ENCODE data around the gene E4F1.
"Not testable (repeated sequence)": the region's sequence is repeated elsewhere in the genome, so short reads cannot be mapped to it uniquely, and the experiment has no call there.

Gene E4F1

DNA sequence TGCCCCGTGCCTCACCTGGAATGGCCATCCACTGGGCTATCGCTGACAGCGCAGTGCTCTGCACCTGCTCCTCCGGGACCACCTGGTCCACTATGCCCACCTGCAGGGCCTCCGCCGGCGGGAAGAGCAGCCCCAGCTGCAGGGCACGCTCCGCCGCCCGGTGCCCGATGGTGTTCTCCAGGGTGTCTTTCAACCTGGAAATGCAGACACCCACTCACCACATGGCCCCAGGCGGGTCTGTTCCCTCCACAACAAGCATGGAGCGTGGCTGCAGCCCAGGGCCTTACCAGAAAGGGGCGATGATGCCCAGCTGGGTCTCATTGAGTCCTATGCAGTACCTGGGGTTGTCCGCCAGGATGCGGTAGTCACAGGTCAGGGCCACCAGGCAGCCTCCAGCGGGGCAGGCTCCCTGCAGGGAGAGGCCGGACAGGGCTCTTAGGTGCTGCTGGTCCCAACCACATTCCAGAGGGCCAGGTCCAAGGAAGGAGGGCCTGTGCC is 19.7 kb downstream of the E4F1 start:
- FAIRE-seq: no peak
- DNase-seq (ENCODE audit: low spot score): no peak

DNA sequence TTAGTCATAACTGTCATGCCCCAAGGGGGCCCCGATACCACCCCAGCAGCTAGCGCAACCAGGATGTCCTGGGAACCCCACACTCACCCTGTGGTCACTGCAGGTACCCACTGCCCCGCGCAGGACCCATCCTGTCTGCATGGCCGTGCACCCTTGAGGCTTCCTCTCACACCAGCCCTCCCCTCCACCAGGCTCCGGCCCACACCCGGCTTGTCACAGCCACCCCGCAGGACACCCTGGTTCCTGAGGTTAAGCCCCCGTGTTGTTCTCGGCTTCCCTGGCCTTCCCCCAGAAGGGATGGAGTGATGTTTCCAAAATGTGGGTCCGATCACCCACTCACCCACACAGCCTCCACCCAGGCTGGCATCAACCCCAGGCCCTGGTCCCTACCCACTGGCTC is 20.4 kb downstream of the E4F1 start:
- FAIRE-seq: no peak
- DNase-seq (ENCODE audit: low spot score): no peak

DNA sequence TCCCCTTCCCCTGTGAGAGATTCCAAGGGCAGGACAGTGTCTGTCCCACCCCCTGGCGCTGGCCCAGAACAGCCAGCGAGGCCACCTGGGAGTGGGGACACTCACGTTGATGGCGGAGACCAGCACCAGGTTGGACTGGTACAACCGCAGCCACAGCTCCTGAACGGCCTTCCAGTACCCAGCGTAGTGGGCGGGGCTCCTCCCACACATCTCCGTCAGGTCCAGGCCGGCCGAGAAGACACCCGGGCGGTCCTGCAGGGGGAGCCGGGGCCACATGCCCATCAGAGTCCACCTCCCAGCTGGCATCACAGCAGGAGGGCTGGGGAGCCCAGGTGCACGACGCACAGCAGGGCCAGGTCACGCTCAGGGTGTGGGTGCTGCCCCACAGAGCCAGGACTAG is 20.9 kb downstream of the E4F1 start:
- no peak for FAIRE-seq

DNA sequence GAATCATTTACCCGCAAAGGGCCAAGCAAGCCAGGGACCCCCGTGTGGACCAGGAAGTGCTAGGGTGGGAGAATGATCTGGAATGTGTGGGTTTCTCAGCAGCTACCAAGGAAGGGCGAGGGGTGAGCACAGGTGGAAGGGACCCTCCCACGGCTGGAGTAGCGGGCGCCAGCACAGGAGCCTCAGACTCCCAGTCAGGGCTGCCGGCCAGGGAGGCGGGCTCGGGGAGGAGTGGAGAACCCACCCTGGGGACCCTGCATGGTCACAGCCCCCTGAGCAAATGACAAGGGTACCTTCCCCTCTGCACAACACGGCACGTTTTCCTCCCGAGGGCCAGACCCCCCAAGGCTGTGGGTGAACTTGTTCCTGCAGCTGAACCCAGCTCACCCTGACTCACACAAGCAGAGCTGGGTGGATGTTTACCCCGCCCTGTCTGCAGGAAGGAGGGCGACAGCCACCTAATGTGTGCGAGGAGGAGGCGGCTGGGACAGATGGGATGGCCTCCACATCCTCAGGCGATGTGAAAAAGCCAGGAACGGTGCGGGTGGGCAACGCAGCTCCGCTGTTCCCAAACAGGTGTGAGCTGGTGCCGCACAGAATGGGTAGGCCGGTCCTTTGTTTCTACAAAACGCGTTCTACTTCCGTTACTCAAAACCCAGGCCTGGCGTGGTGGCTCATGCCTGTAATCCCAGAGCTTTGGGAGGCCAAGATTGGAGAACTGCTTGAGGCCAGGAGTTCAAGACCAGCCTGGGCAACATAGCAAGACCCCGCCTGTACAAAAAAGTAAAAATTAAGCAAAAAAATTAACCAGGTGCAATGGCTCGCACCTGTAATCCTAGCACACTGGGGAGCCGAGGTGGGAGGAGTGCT is 21.8 kb downstream of the E4F1 start:
- no peak for DNase-seq (ENCODE audit: low spot score)
- FAIRE-seq: no peak

More for the DNA sequence above, 20.9 kb downstream of the E4F1 start:
- DNase-seq (ENCODE audit: low spot score): no peak

DNA sequence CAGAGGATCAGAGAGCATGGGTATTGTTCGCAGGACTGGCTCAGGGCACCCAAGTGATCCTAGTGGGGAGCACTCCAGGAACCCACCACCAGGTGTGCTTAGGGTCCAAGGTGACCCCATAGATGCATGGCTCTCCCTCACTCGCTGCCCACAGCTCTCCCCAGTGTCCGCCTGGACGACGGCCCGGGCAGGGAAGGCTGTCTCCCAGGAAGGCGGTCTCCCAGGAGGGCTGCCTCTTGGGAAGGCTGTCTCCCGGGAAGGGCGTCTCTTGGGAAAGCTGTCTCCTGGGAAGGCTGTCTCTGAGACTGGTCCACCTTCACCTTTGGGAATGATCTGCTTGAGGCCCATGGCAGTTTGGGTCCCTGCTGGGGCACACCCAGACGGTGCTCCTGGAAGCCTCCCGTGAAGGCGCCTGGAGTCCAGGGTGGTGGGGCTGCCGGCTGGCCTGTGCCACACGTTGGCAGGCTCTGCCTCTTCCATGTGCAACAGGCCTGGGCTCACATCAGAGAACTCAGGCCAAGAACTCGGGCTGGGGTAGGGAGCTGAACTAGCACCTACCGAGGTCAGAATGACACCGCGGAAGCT is 23.0 kb downstream of the E4F1 start:
- FAIRE-seq (no peak), DNase-seq (ENCODE audit: low spot score) (no peak)

DNA sequence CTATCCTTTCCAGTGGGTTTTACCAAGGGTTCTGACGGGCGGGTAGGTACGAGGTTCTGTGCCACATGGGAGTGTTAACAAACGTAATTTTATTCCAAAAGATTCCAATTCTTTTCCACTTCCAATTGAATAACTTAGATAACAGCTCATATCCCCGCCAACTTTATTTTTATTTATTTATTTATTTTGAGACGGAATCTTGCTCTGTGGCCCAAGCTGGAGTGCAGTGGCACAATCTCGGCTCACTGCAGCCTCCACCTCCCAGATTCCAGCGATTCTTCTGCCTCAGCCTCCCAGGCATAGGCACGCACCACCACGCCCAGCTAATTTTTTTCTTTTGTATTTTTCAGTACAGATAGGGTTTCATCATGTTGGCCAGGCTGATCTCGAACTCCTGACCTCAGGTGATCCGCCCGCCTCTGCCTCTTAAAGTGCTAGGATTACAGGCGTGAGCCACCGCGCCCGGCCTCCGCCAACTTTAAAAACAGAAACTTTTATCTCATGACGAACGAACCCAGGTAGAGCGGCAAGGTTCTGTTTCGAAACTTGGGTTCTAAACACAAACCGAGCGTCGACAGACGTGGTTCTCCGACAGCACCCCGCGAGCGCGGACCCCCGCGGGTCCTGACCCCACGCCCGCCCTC is 27.4 kb downstream of the E4F1 start:
- DNase-seq (ENCODE audit: low spot score) (no peak), FAIRE-seq (no peak)

DNA sequence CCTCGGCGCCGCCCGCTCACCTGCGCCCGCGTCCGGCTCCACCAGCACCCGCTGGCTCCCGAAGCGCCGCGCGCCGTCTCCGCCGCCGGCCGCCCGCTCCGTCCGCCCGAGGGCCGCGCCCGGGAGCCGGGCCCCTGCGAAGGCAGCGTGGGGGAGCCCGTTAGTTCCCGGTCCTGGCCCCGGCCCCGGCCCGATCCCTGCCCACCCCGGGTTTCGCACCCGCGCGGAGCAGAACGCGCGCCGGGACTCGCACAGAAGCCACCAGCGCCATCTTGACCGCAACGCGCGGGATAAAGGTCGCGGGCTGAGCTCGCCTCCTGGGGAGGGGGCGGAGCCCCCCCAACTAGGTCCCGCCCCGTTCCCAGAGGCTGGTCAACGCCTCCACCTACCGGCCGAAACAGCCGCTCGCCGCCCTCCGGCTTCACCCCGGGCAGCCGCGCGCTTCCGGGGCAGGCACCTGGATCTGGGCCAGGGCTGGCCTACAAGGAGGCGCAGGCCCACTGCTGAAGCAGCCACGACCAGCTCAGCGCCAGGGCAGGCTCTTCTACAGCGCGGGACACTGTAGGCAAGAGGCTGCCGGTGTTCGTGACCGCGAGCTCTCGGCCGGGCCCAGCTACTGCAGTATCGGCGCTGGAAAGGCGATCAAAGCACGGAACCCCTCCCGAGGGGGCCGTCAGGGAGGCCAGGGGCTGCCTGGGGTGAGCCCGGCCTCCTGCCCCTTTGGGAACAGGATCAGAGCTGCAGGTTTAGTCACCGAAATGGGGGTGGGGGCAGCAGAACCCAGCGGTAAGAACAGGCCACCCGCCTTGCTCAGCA is 28.1 kb downstream of the E4F1 start, which contains the start of gene ECI1:
TSS of gene ECI1 (minus strand) at position 292 of the 816 bp plus-strand sequence. CDS start at position 271, 21 bp downstream.
- peak; percentile 97 for FAIRE-seq
- peak; percentile 99 for DNase-seq (ENCODE audit: low spot score)

DNA sequence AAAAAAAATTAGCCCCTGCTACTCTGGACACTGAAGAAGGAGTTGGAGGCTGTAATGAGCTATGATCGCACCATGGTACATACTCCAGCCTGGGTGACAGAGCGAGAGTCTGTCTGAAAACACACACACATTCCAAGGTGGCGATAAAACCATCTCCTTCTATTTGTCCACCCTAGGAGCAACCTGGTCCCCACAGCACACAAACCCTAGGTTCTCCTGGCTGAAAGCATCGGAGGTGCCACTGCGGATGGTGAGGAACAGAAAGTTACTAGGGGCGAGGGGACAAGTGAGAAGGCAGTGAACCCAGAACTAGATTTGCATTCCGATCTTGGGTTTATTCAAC is 29.4 kb downstream of the E4F1 start:
- FAIRE-seq (no peak), DNase-seq (ENCODE audit: low spot score) (no peak)

DNA sequence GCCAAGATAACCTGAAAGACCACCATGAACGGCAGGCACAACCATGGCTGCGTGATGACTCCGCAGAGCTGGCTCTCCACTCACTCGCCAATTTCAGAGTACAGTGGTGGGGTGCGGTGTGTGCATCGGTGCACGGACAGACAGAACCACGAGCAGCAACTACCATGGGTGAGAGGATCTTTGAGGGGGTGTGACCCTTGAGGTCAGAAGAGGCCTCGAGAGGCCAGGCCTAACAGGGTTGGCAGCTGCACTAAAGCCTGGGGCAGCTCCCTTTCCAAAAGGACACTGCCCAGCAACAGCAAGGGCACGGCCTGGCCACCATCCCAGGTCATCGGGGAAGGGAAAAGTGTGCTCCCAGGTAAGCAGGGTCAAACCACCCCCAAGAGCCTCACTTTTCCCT is 29.9 kb downstream of the E4F1 start:
- DNase-seq (ENCODE audit: low spot score) (no peak), FAIRE-seq (no peak)

DNA sequence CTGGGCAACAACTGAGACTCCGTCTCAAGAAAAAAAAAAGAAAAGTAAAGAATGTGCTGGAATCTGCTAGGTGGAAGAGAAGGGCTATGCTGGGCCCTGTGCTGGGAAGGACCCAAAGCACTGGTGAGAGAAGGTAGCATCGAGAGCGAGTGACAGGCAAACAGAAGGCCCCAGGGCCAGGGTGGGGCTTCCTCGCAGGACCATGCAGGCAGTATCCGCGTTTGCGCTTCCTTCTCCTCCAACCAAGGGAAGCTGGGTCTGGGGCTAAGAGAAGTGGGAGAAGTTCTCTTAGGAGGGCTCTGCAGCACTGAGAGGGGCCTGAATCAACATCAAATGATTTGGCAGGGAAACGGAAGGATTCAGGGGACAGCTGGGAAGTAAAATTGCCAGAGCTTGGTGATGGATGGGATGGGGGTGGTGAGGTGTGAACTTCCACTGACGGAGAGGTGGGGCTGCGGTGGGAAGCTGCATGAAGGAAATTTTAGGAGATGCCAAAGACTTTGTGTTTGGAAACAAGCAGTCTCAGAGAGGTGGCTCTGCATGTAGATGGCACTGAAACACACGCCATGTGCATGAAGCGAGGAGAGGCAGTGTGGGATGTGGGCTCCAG is 33.2 kb downstream of the E4F1 start:
- DNase-seq (ENCODE audit: low spot score) (no peak), FAIRE-seq (no peak)

DNA sequence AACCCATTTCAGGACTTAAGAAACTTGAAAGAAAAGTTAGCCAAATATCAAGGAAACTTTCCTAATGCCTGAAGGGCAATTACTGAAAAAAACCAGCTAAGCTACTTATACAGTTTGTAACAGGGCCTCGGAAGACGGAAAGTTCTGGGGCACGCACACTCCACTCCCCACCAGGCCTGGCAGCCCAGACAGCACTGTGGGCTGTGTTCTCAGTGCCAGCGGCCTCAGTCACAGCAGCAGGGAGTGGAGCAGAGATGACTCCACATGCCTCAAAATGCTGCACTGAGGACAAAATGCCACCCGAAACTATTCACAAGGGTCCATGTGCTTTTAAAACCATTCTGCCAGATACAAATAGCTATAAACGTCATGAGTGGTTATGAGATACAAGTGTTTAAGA is 34.3 kb downstream of the E4F1 start:
- FAIRE-seq (no peak), DNase-seq (ENCODE audit: low spot score) (no peak)

DNA sequence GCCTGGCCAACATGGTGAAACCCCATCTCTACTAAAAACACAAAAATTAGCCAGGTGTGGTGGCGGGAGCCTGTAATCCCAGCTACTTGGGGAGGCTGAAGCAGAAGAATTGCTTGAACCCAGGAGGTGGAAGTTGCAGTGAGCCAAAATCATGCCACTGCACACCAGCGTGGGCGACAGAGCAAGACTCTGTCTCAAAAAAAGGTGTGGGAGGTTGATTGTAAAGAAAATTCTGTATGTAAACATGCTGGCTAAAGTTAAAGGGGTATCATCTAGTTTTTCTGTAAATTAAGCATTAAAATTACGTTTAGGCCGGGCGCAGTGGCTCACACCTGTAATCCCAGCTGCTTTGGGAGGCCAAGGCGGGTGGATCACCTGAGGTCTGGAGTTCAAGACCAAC is 35.1 kb downstream of the E4F1 start:
- not testable (repeated sequence) for DNase-seq (ENCODE audit: low spot score); FAIRE-seq

DNA sequence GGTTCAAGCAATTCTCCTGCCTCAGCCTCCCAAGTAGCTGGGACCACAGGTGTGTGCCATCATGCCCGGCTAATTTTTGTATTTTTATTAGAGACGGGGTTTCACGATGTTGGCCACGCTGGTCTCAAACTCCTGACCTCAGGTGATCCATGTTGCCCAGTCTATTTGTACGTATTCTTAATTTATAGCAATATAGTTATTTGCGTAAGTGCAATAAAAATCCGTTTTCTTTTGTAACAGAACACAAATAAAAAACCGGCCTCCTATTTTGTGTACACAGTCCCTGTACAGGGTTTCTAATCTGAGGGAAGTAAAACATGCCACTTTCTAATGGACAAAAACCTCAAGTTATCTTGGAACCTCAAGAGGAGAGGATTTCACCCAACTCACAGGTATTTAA is 36.9 kb downstream of the E4F1 start:
- no peak for DNase-seq (ENCODE audit: low spot score)
- no peak for FAIRE-seq

DNA sequence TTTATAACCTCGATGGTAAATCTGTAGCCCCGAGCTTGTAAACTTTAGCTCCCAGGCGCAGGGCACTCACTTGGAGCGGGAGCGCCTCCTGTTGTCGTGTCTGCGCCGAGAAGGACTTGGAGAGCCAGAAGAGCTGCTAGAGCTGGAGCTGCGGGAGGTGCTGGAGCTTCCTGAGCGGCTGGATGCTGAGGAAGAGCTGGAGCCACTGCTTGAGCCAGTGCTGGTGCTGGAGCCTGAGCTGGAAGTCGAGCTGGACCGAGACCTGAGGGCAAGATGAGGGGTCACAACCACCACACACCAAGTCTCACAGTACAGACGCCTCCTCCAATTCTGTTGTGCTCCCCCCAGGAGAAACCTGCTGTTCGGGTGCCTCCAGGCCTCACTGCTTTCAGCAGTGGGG is 39.6 kb downstream of the E4F1 start:
- not testable (repeated sequence) for FAIRE-seq; DNase-seq (ENCODE audit: low spot score)

DNA sequence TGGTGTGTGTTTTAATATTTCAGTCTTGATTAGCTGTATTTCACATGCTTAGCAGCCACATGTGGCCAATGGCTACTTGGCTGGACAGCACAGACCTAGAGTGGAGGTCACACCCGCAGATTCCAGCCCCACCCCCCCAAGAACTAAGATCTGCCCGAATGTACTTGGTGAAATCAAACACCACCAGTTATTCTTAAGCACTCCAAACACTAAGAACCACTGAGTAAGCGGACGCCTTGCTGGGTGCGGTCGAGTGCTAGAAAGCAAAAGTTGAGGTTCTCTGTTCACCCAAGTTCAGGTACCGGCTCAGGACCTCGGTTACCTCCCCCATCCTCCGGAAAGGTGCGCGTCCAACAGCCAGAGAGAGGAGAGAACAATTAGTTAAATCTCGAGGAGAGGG is 43.5 kb downstream of the E4F1 start:
- not testable (repeated sequence) for FAIRE-seq; DNase-seq (ENCODE audit: low spot score)

DNA sequence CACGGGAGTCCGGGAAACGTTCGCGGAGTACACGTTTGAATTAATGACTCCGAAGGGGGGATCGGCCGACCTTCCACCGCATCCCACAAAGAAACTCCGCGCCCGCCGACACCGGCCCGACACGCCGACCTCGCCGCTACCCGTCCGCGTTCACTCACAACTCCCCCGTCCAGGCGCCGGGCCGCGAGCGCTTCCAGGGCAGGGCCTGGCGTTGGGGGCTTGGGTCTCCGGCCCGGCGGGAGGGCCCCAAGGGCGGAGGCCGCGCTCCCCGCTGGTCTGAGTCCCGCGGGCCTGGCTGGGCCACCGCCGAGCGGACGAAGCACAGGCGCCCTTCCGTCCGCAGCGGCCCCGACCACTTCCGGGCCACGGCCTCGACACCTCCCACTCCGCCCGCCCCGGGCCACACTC is 44.1 kb downstream of the E4F1 start:
- FAIRE-seq; DNase-seq (ENCODE audit: low spot score): not testable (repeated sequence)

DNA sequence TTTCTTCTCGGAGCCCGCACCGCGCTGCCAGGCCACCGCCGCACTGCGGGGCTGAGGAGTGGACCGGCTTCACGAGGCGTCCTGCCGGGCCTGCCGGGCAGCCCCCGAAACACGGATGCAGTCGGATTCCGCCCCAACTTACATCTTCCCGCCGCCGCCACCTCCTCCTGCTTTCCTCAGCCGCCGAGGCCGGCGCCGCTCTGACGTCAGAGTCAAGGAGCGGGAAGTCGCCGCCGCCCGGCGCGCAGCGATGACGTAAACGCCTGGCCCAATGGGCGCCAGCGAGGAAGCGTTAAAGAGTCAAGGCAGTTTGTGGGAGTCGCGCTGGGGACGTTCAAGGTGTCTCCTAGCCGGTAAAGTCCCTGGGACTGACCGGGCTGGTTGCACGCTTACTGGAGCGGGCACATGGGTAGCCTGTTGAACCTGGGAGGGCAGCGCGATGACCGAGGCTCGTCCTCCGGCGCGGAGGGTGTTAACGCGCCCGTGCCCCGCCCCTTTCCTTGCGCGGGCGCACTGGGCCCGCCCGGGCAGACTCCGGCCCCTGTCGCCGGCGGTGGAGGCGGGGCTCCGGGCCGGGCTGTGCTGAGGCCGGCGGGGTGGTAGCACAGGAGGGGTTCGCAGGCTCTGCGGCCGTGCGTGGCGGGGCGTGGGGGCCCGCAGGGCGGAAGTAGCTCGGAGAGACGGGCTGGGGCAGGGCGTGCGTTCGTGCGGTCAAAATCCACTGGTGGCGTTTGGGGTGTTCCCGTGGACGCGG is 44.7 kb downstream of the E4F1 start, which contains the start of gene RNPS1:
TSS of gene RNPS1 (minus strand) at position 214 of the 754 bp plus-strand sequence. CDS start 3,483 bp downstream, outside the sequence.
- peak; percentile 99 for DNase-seq (ENCODE audit: low spot score)
- FAIRE-seq: peak; percentile 70

DNA sequence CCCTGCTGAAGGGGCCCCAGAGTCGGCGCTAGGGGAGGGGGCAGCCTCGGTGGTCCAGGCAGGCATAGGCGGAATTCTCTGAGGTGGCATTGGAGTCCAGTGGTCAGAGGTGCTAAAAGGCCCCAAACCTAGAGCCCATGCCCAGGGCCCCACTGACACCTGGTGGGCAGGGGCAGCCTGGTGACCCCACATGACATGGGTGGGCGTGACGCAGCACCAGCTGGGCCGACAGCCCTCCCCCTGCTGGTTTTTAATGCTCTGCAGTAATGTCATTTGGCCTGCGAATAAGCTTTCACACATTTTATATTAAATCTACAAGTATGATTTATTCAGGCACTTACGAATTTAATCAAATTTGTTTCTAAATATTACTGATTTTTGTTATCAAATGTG is 46.7 kb downstream of the E4F1 start:
- DNase-seq (ENCODE audit: low spot score): no peak
- FAIRE-seq: no peak

DNA sequence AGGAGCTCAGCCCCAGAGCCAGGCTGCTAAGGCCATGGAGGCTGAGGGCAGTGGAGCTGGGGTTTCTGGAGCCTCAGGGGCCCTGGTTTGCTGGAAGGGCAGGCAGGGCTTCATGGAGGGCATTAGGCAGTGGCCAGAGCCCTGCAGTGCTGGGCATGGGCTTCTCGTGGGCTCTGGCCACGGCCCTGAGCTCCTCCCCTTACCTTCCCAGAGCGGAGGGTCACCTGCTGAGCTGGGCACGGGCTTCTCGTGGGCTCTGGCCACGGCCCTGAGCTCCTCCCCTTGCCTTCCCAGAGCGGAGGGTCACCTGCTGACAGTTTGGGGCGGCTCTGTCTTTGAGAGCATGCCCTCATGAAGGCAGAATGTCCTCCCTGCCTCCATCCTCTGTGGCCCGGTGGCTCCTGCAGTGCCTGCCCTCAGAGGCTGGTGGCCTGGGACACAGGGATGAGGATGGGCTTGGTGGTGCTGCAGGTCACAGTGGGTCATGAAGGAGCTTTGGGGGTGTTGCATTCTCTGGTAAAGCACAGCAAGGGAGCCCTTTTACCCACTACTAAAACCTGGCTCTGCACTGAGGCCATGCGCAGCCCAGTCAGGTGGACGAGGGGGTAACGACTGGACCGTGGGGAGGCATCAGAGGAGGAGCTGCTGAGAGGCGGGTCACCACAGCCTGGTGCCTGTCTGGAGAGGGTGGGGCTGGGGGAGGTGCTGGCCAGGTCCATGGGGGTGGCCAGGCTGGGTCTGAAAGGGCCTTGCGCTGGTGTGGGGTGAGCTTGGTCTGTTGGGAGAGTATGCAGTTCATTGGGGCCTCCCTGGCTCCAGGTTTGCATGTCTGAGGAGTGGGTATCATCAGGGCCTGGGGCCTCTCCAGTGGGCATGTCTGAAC is 47.4 kb downstream of the E4F1 start:
- DNase-seq (ENCODE audit: low spot score): no peak
- no peak for FAIRE-seq
